Gastroesophageal sphincter (tissue), 3 donors: ENCODE results near the gene RRAD.

ENCODE experiments used
- EP300 ChIP-seq: sonication (generic); formaldehyde crosslinking; IDR thresholded peaks from one replicate; pipeline ENCODE4 v1.6.1; 2017; ENCODE audit warnings: antibody characterized with exemption, mild to moderate bottlenecking
- TF ChIP-seq, protein P1 (sequence below), 4 experiments: fragments of 200-600 bp in 2 of 4; fragments of 450-650 bp in 2 of 4; sonication (generic) in 1 of 4; IDR thresholded peaks; one replicate each; pipeline ENCODE4 v1.5.1; 2017 to 2019; ENCODE audit warnings: antibody characterized with exemption in 4 of 4, mild to moderate bottlenecking in 2 of 4, moderate library complexity in 2 of 4

DNA sequence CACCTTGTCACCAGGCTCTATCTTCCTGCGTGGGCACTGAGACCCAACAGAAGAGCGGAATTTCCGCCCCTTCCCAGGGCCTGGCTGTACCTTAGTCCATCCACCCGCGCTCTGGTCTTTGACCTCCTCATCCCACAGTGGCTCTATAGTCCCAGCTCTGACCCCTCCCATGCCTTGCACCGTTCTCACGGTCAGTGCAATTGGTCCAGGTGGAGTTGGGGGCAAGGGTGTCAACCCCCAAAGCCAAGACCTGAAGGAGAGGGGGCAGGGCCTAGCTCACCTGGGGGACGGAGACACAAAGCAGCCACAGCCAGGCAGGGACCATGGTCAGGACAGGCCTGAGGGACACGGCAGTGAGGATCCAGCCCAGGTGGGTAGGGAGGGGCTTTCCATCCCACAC is 7.6 kb downstream of the RRAD start:
- TF ChIP-seq, protein P1, sequence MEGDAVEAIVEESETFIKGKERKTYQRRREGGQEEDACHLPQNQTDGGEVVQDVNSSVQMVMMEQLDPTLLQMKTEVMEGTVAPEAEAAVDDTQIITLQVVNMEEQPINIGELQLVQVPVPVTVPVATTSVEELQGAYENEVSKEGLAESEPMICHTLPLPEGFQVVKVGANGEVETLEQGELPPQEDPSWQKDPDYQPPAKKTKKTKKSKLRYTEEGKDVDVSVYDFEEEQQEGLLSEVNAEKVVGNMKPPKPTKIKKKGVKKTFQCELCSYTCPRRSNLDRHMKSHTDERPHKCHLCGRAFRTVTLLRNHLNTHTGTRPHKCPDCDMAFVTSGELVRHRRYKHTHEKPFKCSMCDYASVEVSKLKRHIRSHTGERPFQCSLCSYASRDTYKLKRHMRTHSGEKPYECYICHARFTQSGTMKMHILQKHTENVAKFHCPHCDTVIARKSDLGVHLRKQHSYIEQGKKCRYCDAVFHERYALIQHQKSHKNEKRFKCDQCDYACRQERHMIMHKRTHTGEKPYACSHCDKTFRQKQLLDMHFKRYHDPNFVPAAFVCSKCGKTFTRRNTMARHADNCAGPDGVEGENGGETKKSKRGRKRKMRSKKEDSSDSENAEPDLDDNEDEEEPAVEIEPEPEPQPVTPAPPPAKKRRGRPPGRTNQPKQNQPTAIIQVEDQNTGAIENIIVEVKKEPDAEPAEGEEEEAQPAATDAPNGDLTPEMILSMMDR (IDR thresholded peaks at IDR 0.05) = no peak
- TF ChIP-seq EP300 = no peak
